Glomerular endothelial cell (primary cell): ENCODE measurements around the gene FOXJ1. TPM values are rescaled to one million over a fixed set of nuclear protein-coding genes. Genes with fewer than 3 reads are reported as not detected.
"Not testable (repeated sequence)": the region's sequence is repeated elsewhere in the genome, so short reads cannot be mapped to it uniquely, and the experiment has no call there.

Experiments used
- DNase-seq: peaks from one replicate; pipeline ENCODE4 v3.0.0-alpha.2; 2011; ENCODE audit warnings: low read depth, low spot score; ENCODE audit errors: extremely low read depth
- total RNA-seq: library from RNA; depleted of rRNA; stranded (reverse); fragments of >200 nt; gene quantifications from 2 replicates; pipeline ENCODE4 v1.2.3, GENCODE V29; 2015

The FOXJ1 gene
- 0.18 and 0.39 TPM in 2 replicates for total RNA-seq

GRCh38 chr17:76141212-76142038 is at the start of gene FOXJ1:
TSS of gene FOXJ1 (minus strand) at chr17:76141245. CDS start at chr17:76140395, 850 bp downstream.
- peak; percentile 31 for DNase-seq

- no peak for DNase-seq
Measured at GRCh38 chr17:76189741-76190140, 48.7 kb upstream of the FOXJ1 start.

GRCh38 chr17:76189247-76189646 is 48.2 kb upstream of the FOXJ1 start:
- no peak for DNase-seq

- no peak for DNase-seq
Measured at GRCh38 chr17:76188213-76189016, 47.4 kb upstream of the FOXJ1 start.

- not testable (repeated sequence) for DNase-seq
Measured at GRCh38 chr17:76186774-76187173, 45.7 kb upstream of the FOXJ1 start.

- no peak for DNase-seq
Measured at GRCh38 chr17:76184290-76184689, 43.2 kb upstream of the FOXJ1 start.

GRCh38 chr17:76182016-76182764 is 41.1 kb upstream of the FOXJ1 start:
- peak; percentile 66 for DNase-seq

- DNase-seq = no peak
Measured at GRCh38 chr17:76179496-76180467, 38.7 kb upstream of the FOXJ1 start.

- no peak for DNase-seq
Measured at GRCh38 chr17:76178124-76178523, 37.1 kb upstream of the FOXJ1 start.

- no peak for DNase-seq
Measured at GRCh38 chr17:76176701-76177574, 35.9 kb upstream of the FOXJ1 start.

- no peak for DNase-seq
Measured at GRCh38 chr17:76174037-76174436, 33.0 kb upstream of the FOXJ1 start.

GRCh38 chr17:76173474-76173873 is 32.4 kb upstream of the FOXJ1 start:
- no peak for DNase-seq

GRCh38 chr17:76171706-76172105 is 30.7 kb upstream of the FOXJ1 start:
- DNase-seq = no peak

GRCh38 chr17:76170114-76170513 is 29.1 kb upstream of the FOXJ1 start:
- DNase-seq = no peak

- no peak for DNase-seq
Measured at GRCh38 chr17:76166906-76167305, 25.9 kb upstream of the FOXJ1 start.

- no peak for DNase-seq
Measured at GRCh38 chr17:76166168-76166567, 25.1 kb upstream of the FOXJ1 start.

GRCh38 chr17:76164331-76164730 is 23.3 kb upstream of the FOXJ1 start:
- DNase-seq = no peak

- no peak for DNase-seq
Measured at GRCh38 chr17:76163919-76164318, 22.9 kb upstream of the FOXJ1 start.
